GM12892 (cell line): Measurements from ENCODE around the gene STRIP2.

Experiments used
- POLR2A ChIP-seq: IDR thresholded peaks from 2 replicates; pipeline ENCODE4 v1.6.1; 2011; ENCODE audit warnings: low read depth, low read length, control low read depth
- POLR2AphosphoS5 ChIP-seq: IDR thresholded peaks from 2 replicates; pipeline ENCODE4 v1.6.1; 2011; ENCODE audit warnings: low read depth, low read length, control low read depth
- TAF1 ChIP-seq: IDR thresholded peaks from 2 replicates; pipeline ENCODE4 v1.6.1; 2011; ENCODE audit warnings: low read depth, mild to moderate bottlenecking, control low read depth, low read length, borderline replicate concordance

GRCh38 chr7:129522088-129522970 lies 88.1 kb downstream of the STRIP2 start:
- TF ChIP-seq POLR2A (no peak), POLR2AphosphoS5 (no peak), TAF1 (no peak)
